Peyer's patch (tissue), 4 donors: ENCODE results near the gene GGCT.

Experiments
- CTCF ChIP-seq, 6 experiments: fragments of 450-650 bp in 4 of 6; fragments of 200-600 bp in 2 of 6; sonication (generic) in 1 of 6; IDR thresholded peaks; one replicate each; pipeline ENCODE4 v1.5.1; 2017 to 2019; ENCODE audit warnings: antibody characterized with exemption in 6 of 6, mild to moderate bottlenecking in 3 of 6, moderate library complexity in 1 of 6
- POLR2A ChIP-seq, 2 donors: fragments of 450-650 bp; IDR thresholded peaks; one replicate each; pipeline ENCODE4 v1.5.1; 2017; ENCODE audit warnings: antibody characterized with exemption in 2 of 2, mild to moderate bottlenecking in 2 of 2, moderate library complexity in 2 of 2

DNA sequence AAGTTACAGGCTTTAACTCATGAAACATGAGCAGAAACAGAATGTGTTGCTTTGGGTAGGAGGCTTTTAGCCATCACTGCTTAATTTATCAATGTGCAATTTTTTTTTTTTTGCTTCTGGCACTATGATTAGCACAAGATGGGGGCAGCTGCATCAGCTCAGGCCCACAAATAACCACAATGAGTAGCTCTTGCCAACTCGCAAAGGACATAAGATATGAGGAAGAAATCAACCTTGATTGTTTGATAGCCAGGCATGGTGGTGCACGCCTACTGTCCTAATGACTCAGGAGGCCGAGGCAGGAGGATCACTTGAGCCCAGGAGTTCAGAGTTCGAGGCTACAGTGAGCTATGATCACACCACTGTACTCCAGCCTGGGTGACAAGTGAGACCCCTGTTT, 38.4 kb downstream of the GGCT start:
- no peak for TF ChIP-seq POLR2A (IDR thresholded peaks at IDR 0.05)
- no peak for TF ChIP-seq CTCF (IDR thresholded peaks at IDR 0.05)
